Fibroblast of lung (primary cell): ENCODE data around the gene DPH3. TPM values are rescaled to one million over a fixed set of nuclear protein-coding genes. Genes with fewer than 3 reads are reported as not detected.

Experiments
- DNase-seq, 2 donors: peaks; one replicate each; pipeline versions ENCODE4 v3.0.0 to v3.0.0-alpha.2; 2010; ENCODE audit warnings: low read depth in 2 of 2
- H2AFZ ChIP-seq: 2 replicates; pipeline ENCODE4 v1.5.1; 2012; ENCODE audit warnings: low read length, control low read depth, inconsistent platforms
- H3K27ac ChIP-seq: 2 replicates; pipeline ENCODE4 v1.5.1; 2011; ENCODE audit warnings: low read length, control low read depth; ENCODE audit not compliant: insufficient read depth
- H3K27me3 ChIP-seq: 2 replicates; pipeline ENCODE4 v1.5.1; 2011; ENCODE audit warnings: mild to moderate bottlenecking, low read length; ENCODE audit not compliant: control insufficient read depth, insufficient read depth
- H3K36me3 ChIP-seq: 2 replicates; pipeline ENCODE4 v1.5.1; 2011; ENCODE audit warnings: low read length; ENCODE audit not compliant: control insufficient read depth, insufficient read depth
- H3K4me1 ChIP-seq: 2 replicates; pipeline ENCODE4 v1.5.1; 2011; ENCODE audit warnings: low read length; ENCODE audit not compliant: control insufficient read depth, insufficient read depth; ENCODE audit errors: extremely low read depth
- H3K4me2 ChIP-seq: 2 replicates; pipeline ENCODE4 v1.5.1; 2011; ENCODE audit warnings: low read length, control low read depth; ENCODE audit not compliant: insufficient read depth; ENCODE audit errors: extremely low read depth
- H3K4me3 ChIP-seq, 4 experiments: fragments of 200-600 bp in 1 of 4; sonication (generic) in 1 of 4; replicated peaks in 1 of 4; 2 replicates each; pipeline ENCODE4 v1.5.1; 2011 to 2016; ENCODE audit warnings: low read length in 4 of 4, low read depth in 3 of 4, mild to moderate bottlenecking in 3 of 4, control low read depth in 2 of 4, inconsistent platforms in 1 of 4, mixed read lengths in 1 of 4; ENCODE audit not compliant: insufficient read depth in 1 of 4; ENCODE audit errors: control extremely low read depth in 1 of 4
- H3K79me2 ChIP-seq: 2 replicates; pipeline ENCODE4 v1.5.1; 2012; ENCODE audit warnings: mild to moderate bottlenecking, low read length, inconsistent platforms; ENCODE audit not compliant: control insufficient read depth, insufficient read depth
- H3K9ac ChIP-seq: 2 replicates; pipeline ENCODE4 v1.5.1; 2011; ENCODE audit warnings: mild to moderate bottlenecking, low read length, control low read depth; ENCODE audit not compliant: insufficient read depth
- H3K9me3 ChIP-seq: 2 replicates; pipeline ENCODE4 v1.5.1; 2012; ENCODE audit warnings: low read depth, low read length; ENCODE audit not compliant: control insufficient read depth, insufficient read depth
- H4K20me1 ChIP-seq: 2 replicates; pipeline ENCODE4 v1.5.1; 2011; ENCODE audit warnings: low read length; ENCODE audit not compliant: control insufficient read depth, insufficient read depth; ENCODE audit errors: extremely low read depth
- EZH2 ChIP-seq: IDR thresholded peaks from 2 replicates; pipeline ENCODE4 v1.5.1; 2012; ENCODE audit warnings: low read length, control low read depth, mild to moderate bottlenecking; ENCODE audit errors: missing control alignments
- polyA plus RNA-seq, 2 donors: library from polyadenylated mRNA; depleted of rRNA in 1 of 2; stranded (reverse) in 1 of 2; unstranded in 1 of 2; fragments of >200 nt; gene quantifications; 2 replicates each; pipeline ENCODE4 v1.2.1, GENCODE V29; 2011 to 2012; ENCODE audit warnings: missing spikeins in 1 of 2
- total RNA-seq: library from RNA; depleted of rRNA; stranded (reverse); fragments of >200 nt; gene quantifications from 2 replicates; pipeline ENCODE4 v1.2.1, GENCODE V29; 2014
- TF ChIP-seq, protein P1 (sequence below), 2 donors: IDR thresholded peaks in 1 of 2; conservative IDR thresholded peaks in 1 of 2; 1 replicate in 1 of 2; 2 replicates in 1 of 2; pipeline ENCODE4 v1.5.1; 2011 to 2012; ENCODE audit warnings: low read length in 2 of 2, control low read depth in 1 of 2, inconsistent platforms in 1 of 2, low read depth in 1 of 2, mild to moderate bottlenecking in 1 of 2

DPH3 gene
- total and polyA plus RNA-seq, 2 donors (not counting 1 experiment from before 2014, with no cell fraction given) = 28.1 to 28.2 TPM

DNA sequence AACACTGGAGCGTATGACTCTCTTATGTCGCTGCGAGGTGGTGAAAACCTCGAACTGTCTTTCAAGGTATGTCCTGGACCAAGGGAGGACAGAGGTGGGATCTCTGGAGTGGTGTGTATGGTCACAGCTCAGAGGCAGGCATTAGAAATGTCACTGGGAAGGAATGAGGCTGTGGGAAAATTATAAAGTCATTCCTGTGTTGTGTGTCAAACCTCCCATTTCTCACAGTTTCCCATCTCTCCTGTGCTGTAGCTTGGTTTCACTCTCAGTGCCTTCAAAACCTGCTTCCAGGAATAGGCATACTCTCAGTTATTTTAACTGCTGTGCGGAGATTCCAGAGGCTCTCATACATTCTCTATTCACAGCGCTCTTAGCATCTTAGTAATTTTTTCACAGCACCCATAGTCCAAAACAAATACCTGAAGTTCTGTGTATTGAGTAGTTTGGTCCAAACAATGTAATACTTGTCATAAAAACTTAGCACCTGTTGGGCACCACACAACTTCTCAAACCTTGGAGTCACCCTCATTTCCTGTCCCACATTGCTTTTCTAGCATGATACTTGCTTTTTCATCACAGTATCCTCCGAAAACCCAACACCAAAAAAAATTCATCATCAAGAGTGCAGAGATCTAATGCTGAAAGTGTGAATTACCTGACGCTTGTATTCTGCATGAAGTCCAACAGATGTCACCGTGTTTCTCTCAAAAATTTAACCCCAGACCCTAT lies 53.4 kb downstream of the DPH3 start:
- no peak for DNase-seq

More for the DNA sequence above, 53.4 kb downstream of the DPH3 start:
- TF ChIP-seq, protein P1, sequence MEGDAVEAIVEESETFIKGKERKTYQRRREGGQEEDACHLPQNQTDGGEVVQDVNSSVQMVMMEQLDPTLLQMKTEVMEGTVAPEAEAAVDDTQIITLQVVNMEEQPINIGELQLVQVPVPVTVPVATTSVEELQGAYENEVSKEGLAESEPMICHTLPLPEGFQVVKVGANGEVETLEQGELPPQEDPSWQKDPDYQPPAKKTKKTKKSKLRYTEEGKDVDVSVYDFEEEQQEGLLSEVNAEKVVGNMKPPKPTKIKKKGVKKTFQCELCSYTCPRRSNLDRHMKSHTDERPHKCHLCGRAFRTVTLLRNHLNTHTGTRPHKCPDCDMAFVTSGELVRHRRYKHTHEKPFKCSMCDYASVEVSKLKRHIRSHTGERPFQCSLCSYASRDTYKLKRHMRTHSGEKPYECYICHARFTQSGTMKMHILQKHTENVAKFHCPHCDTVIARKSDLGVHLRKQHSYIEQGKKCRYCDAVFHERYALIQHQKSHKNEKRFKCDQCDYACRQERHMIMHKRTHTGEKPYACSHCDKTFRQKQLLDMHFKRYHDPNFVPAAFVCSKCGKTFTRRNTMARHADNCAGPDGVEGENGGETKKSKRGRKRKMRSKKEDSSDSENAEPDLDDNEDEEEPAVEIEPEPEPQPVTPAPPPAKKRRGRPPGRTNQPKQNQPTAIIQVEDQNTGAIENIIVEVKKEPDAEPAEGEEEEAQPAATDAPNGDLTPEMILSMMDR (conservative IDR thresholded peaks at IDR 0.05 in 1 of 2, IDR thresholded peaks at IDR 0.05 in 1 of 2; ENCODE audit: low read depth in 1 of 2, low read length in 2 of 2) = no peak
- TF ChIP-seq EZH2 = no peak
- Histone ChIP-seq H2AFZ (no peak overlapping the region), H4K20me1 (no peaks in the 10 kb centered on the region), H3K79me2 (no peaks in the 10 kb centered on the region), H3K4me2 (no peak overlapping the region), H3K4me1 (no peaks in the 10 kb centered on the region), H3K27me3 (no peaks in the 10 kb centered on the region), H3K36me3 (no peaks in the 10 kb centered on the region), H3K27ac (no peak overlapping the region), H3K9ac (no peak overlapping the region), H3K9me3 (no peaks in the 10 kb centered on the region), H3K4me3 (no peak overlapping the region)

Other genes with a start within 250 kb of the DPH3 start
- gene GALNT15, start 90.3 kb downstream of the DPH3 start, total RNA-seq = 37.7 and 47.3 TPM in 2 replicates
- gene GALNT15, start 90.3 kb downstream of the DPH3 start, polyA plus RNA-seq = 3.1 and 10.7 TPM in 2 replicates
- gene OXNAD1, start 269 bp upstream of the DPH3 start, total RNA-seq = 7.4 and 10.4 TPM in 2 replicates
- gene OXNAD1, start 269 bp upstream of the DPH3 start, polyA plus RNA-seq = 6.4 and 7.8 TPM in 2 replicates
- gene RFTN1, start 248.8 kb upstream of the DPH3 start, total RNA-seq = 26.7 and 35.5 TPM in 2 replicates
- gene RFTN1, start 248.8 kb upstream of the DPH3 start, polyA plus RNA-seq = 35.1 and 36.2 TPM in 2 replicates